Neuronal stem cell (in vitro differentiated cells): Measurements from ENCODE around the gene CAMTA1.

Experiments used
- DNase-seq: peaks from one replicate; pipeline ENCODE4 v3.0.0-alpha.2; 2013; ENCODE audit warnings: low spot score
- H2AFZ ChIP-seq: one replicate; pipeline ENCODE4 v1.6.1; 2013; ENCODE audit warnings: mild to moderate bottlenecking, low read length, inconsistent platforms
- H2AK5ac ChIP-seq: 2 replicates; pipeline ENCODE4 v1.6.1; 2013; ENCODE audit warnings: low read depth, mild to moderate bottlenecking, inconsistent platforms, low read length, moderate library complexity, mixed read lengths
- H2BK120ac ChIP-seq: 2 replicates; pipeline ENCODE4 v1.6.1; 2013; ENCODE audit warnings: low read depth, mild to moderate bottlenecking, inconsistent platforms, low read length, moderate library complexity, mixed read lengths
- H2BK12ac ChIP-seq: one replicate; pipeline ENCODE4 v1.6.1; 2013; ENCODE audit warnings: low read length, inconsistent platforms
- H2BK15ac ChIP-seq: 2 replicates; pipeline ENCODE4 v1.6.1; 2013; ENCODE audit warnings: mild to moderate bottlenecking, low read length, inconsistent platforms, mixed read lengths
- H2BK5ac ChIP-seq: one replicate; pipeline ENCODE4 v1.6.1; 2013; ENCODE audit warnings: inconsistent platforms, mild to moderate bottlenecking, low read length, moderate library complexity
- H3K14ac ChIP-seq: one replicate; pipeline ENCODE4 v1.6.1; 2013; ENCODE audit warnings: low read length, inconsistent platforms
- H3K18ac ChIP-seq: 2 replicates; pipeline ENCODE4 v1.6.1; 2013; ENCODE audit warnings: low read length, inconsistent platforms
- H3K23ac ChIP-seq: 2 replicates; pipeline ENCODE4 v1.6.1; 2013; ENCODE audit warnings: low read depth, mild to moderate bottlenecking, mixed read lengths, low read length, inconsistent platforms; ENCODE audit not compliant: poor library complexity
- H3K27ac ChIP-seq: replicated peaks from 3 replicates; pipeline ENCODE4 v1.5.1; 2013; ENCODE audit warnings: low read length, inconsistent platforms
- H3K27me3 ChIP-seq, 3 experiments: 2 replicates each; pipeline ENCODE4 v1.6.1; 2013; ENCODE audit warnings: low read length in 3 of 3, mild to moderate bottlenecking in 2 of 3, inconsistent platforms in 1 of 3, low read depth in 1 of 3, mixed read lengths in 1 of 3, moderate library complexity in 1 of 3; ENCODE audit not compliant: control insufficient read depth in 3 of 3, insufficient read depth in 3 of 3
- H3K36me3 ChIP-seq, 2 donors: replicated peaks in 1 of 2; 2 replicates each; pipeline ENCODE4 v1.6.1; 2013; ENCODE audit warnings: low read length in 2 of 2; ENCODE audit not compliant: control insufficient read depth in 2 of 2, insufficient read depth in 2 of 2
- H3K4ac ChIP-seq: 2 replicates; pipeline ENCODE4 v1.6.1; 2013; ENCODE audit warnings: inconsistent platforms, mild to moderate bottlenecking, low read length, moderate library complexity
- H3K4me1 ChIP-seq, 2 donors: 1 replicate in 1 of 2; 2 replicates in 1 of 2; pipeline ENCODE4 v1.6.1; 2013; ENCODE audit warnings: low read length in 2 of 2, low read depth in 1 of 2; ENCODE audit not compliant: control insufficient read depth in 2 of 2, insufficient read depth in 1 of 2
- H3K4me2 ChIP-seq: one replicate; pipeline ENCODE4 v1.6.1; 2013; ENCODE audit warnings: mild to moderate bottlenecking, low read length, inconsistent platforms; ENCODE audit not compliant: insufficient read depth, poor library complexity, severe bottlenecking
- H3K4me3 ChIP-seq, 2 donors: 2 replicates each; pipeline ENCODE4 v1.5.1; 2013; ENCODE audit warnings: low read length in 2 of 2, mild to moderate bottlenecking in 2 of 2, inconsistent platforms in 1 of 2, moderate library complexity in 1 of 2
- H3K79me1 ChIP-seq: one replicate; pipeline ENCODE4 v1.6.1; 2013; ENCODE audit warnings: low read depth, mild to moderate bottlenecking, inconsistent platforms, low read length, moderate library complexity
- H3K9ac ChIP-seq: one replicate; pipeline ENCODE4 v1.6.1; 2013; ENCODE audit warnings: mild to moderate bottlenecking, low read depth, low read length, inconsistent platforms; ENCODE audit not compliant: poor library complexity
- H3K9me3 ChIP-seq, 2 donors: replicated peaks in 1 of 2; 2 replicates each; pipeline versions ENCODE3 to v1.6.1; 2013; ENCODE audit warnings: low read length in 2 of 2, mild to moderate bottlenecking in 2 of 2, inconsistent platforms in 1 of 2, low read depth in 1 of 2, mixed read lengths in 1 of 2, moderate library complexity in 1 of 2; ENCODE audit not compliant: control insufficient read depth in 2 of 2, insufficient read depth in 1 of 2
- H4K8ac ChIP-seq: one replicate; pipeline ENCODE4 v1.6.1; 2013; ENCODE audit warnings: low read depth, mild to moderate bottlenecking, inconsistent platforms, low read length, moderate library complexity
- H4K91ac ChIP-seq: one replicate; pipeline ENCODE4 v1.6.1; 2013; ENCODE audit warnings: low read length, low read depth, mild to moderate bottlenecking, inconsistent platforms; ENCODE audit not compliant: poor library complexity
- WGBS, 2 donors: extraction: QIAGEN DNeasy Blood & Tissue Kit; methylation state at CpG; one replicate each; pipeline ENCODE4 v1.1.7; 2013; ENCODE audit warnings: missing lambda C conversion rate in 2 of 2, mixed read lengths in 1 of 2; ENCODE audit not compliant: insufficient read length in 2 of 2, insufficient replicate concordance in 1 of 2; ENCODE audit errors: extremely low coverage in 2 of 2; 5-methylcytosine and 5-hydroxymethylcytosine counted together

Gene CAMTA1

DNA sequence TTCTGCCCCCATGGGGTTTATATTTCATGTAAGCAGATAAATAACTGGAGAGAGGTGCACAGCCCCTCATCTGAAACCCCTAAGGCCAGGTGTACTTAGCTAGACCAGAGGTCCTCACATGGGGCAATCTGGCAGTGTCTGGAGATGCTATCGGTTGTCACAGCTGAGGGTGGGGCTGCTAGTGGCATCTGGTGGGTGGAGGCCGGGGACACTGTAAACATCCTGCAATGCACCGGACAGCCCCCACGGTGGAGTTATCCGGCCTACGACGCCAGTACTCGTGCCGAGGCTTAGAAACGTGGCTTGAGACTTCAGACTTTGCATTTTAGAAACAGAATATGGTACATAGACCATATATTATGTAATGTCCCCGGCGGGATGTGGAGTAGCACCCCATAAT is 799.4 kb downstream of the CAMTA1 start:
- Histone ChIP-seq H2AK5ac (no peak overlapping the region), H3K4ac (no peak overlapping the region), H2BK15ac (no peak overlapping the region), H2BK5ac (no peak overlapping the region), H3K4me2 (no peak overlapping the region), H3K14ac (no peak overlapping the region), H3K9ac (no peak overlapping the region), H3K79me1 (no peaks in the 10 kb centered on the region), H3K18ac (no peak overlapping the region), H2AFZ (no peak overlapping the region), H3K4me3 (no peak overlapping the region), H4K91ac (no peak overlapping the region), H3K27me3 (peaks cover 0 to 24% (median 0%) of the 10 kb centered on the region in 3 experiments), H2BK12ac (no peak overlapping the region), H2BK120ac (no peak overlapping the region), H4K8ac (no peak overlapping the region), H3K9me3 (no peaks in the 10 kb centered on the region), H3K23ac (peak overlapping the region; percentile 61), H3K27ac (no peak overlapping the region), H3K4me1 (peaks cover 0 to 4% of the 10 kb centered on the region in 2 donors), H3K36me3 (no peaks in the 10 kb centered on the region)
- WGBS, 2 donors: no CpG with 5 or more reads among the region's 12 CpGs
- no peak for DNase-seq

DNA sequence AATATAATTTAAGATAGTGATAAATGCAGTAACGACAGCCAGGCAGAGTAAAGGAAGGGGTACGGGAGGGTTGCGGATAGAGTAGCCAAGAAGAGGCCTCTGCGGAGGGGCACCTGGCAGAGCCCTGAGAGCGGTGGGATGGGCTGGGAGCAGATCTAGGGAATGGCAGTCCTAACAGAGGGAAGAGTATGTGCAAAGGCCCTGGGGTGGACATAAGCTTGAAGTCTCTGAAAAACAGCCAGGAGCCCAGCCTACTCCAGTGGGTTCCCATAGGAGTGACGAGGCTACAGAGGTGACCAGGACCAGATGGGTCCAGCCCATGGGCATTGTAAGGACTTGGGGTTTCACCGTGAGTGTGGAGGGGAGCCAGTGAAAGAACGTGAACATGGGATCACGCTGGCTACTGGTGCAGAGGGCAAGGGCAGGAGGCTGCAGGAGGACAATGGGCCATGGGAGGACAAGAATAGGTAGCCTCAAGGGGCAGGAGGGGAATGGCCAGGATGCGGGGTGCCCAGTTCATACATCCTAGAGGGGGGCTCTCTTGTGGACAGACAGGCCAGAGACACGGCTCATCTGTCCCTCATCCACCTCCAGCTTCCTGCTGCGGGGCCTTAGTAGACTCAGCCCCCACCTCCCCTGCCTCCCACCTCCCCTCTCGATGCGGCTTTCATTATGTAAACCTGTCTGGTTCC is 800.1 kb downstream of the CAMTA1 start:
- Histone ChIP-seq H2AFZ (no peak overlapping the region), H2BK5ac (no peak overlapping the region), H2BK12ac (no peak overlapping the region), H3K27ac (no peak overlapping the region), H4K8ac (no peak overlapping the region), H3K9ac (no peak overlapping the region), H3K4me3 (no peak overlapping the region), H3K79me1 (no peaks in the 10 kb centered on the region), H2AK5ac (peak overlapping the region; percentile 77), H3K14ac (no peak overlapping the region), H3K18ac (no peak overlapping the region), H3K4ac (no peak overlapping the region), H3K23ac (no peak overlapping the region), H3K27me3 (peaks cover 0 to 31% (median 0%) of the 10 kb centered on the region in 3 experiments), H4K91ac (no peak overlapping the region), H3K4me2 (no peak overlapping the region), H3K4me1 (peaks cover 0 to 4% of the 10 kb centered on the region in 2 donors), H3K36me3 (no peaks in the 10 kb centered on the region), H2BK15ac (no peak overlapping the region), H3K9me3 (no peaks in the 10 kb centered on the region), H2BK120ac (no peak overlapping the region)
- WGBS, 2 donors: no CpG with 5 or more reads among the region's 14 CpGs
- DNase-seq: no peak

DNA sequence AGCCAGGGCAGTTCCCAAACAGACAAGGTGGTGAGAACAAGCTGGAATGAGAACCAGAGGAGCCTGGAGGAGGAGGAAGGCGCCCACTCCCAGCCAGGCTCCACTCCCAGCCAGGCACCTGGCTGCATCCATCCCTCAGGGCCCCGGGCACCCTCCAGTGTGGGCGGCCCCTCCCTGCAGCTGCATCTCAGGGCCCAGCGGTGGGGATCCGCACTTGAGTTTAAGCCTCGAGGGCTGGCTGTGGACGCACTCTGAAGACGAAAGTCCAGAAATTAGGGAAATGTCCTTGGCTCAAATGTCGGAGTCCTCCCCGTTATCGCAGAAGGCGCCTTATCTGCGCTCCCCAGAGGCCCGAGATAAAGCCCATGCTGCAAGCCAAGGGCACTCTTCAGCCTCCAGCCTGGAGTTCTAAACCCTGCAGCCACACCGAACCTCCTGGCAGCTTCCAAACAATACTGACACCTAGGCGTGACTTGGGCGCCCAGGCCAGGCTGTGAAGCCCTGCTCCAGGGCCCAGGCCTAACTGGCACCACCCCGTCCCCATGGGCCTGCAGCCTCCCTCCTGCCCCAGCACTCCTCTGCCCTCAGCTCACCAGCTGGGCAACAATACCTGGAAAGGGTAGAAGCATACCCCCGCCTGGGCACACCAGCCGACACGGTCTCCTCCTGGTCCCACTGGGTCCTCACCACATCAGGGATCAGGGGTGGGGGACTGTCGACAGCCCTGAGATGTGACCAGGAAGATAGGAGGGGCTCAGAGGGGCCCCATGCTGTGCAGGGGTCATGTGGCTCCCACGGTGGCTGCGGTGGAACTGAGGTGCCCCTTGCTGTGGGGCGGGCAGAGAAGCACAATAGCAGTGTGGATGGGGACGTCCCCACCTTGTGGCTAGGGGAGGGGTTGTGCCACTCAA is 801.0 kb downstream of the CAMTA1 start:
- Histone ChIP-seq H2AK5ac (peak overlapping the region; percentile 77), H3K4me1 (peaks cover 0 to 4% of the 10 kb centered on the region in 2 donors), H3K14ac (no peak overlapping the region), H2AFZ (no peak overlapping the region), H3K79me1 (no peaks in the 10 kb centered on the region), H3K9ac (peak overlapping the region; percentile 30), H3K27me3 (peaks cover 0 to 39% (median 0%) of the 10 kb centered on the region in 3 experiments), H4K8ac (no peak overlapping the region), H4K91ac (peak overlapping the region; percentile 54), H3K23ac (peak overlapping the region; percentile 77), H3K4me3 (no peak overlapping the region), H3K36me3 (no peaks in the 10 kb centered on the region), H2BK15ac (no peak overlapping the region), H2BK5ac (no peak overlapping the region), H2BK12ac (no peak overlapping the region), H3K18ac (peak overlapping the region; percentile 61), H3K27ac (no peak overlapping the region), H3K4me2 (no peak overlapping the region), H2BK120ac (no peak overlapping the region), H3K9me3 (no peaks in the 10 kb centered on the region), H3K4ac (no peak overlapping the region)
- WGBS, 2 donors: no CpG with 5 or more reads among the region's 26 CpGs
- DNase-seq: no peak
